Activated CD4-positive, alpha-beta T cell treated with anti-CD3 and anti-CD28 coated beads for 36 hours (primary cell): Measurements from ENCODE around the gene SUGP2. TPM values are rescaled to one million over a fixed set of nuclear protein-coding genes. Genes with fewer than 3 reads are reported as not detected.

ENCODE experiments used
- ATAC-seq: fragments of 200-7000 bp; cut with Tn5 transposase; one replicate; pipeline ENCODE4 v1.10.0; 2021; ENCODE audit warnings: mild to moderate bottlenecking, moderate library complexity
- CTCF ChIA-PET: fragments of 350-600 bp; sonication (Branson Sonifier 250); formaldehyde crosslinking; loops from one replicate; lab custom pipeline; 2021; ENCODE audit warnings: antibody characterized with exemption; lab: Charles Lee
- POLR2A ChIA-PET: fragments of 350-600 bp; sonication (Branson Sonifier 250); formaldehyde crosslinking; loops from one replicate; lab custom pipeline; 2021; ENCODE audit warnings: antibody characterized with exemption, inconsistent platforms; lab: Charles Lee
- DNase-seq: peaks from one replicate; pipeline ENCODE4 v3.0.0-alpha.2; 2020
- H3K27ac Mint-ChIP-seq: one replicate; pipeline ENCODE4 v1.8.0; 2021; ENCODE audit warnings: mixed read lengths
- H3K27me3 Mint-ChIP-seq: one replicate; pipeline ENCODE4 v1.8.0; 2021; ENCODE audit warnings: mixed read lengths
- H3K36me3 Mint-ChIP-seq: one replicate; pipeline ENCODE4 v1.8.0; 2021; ENCODE audit warnings: low read depth, mixed read lengths
- H3K4me1 Mint-ChIP-seq: one replicate; pipeline ENCODE4 v1.8.0; 2021; ENCODE audit warnings: mixed read lengths
- H3K4me3 Mint-ChIP-seq: one replicate; pipeline ENCODE4 v1.8.0; 2021; ENCODE audit warnings: mild to moderate bottlenecking, moderate library complexity, mixed read lengths
- H3K9me3 Mint-ChIP-seq: one replicate; pipeline ENCODE4 v1.8.0; 2021; ENCODE audit warnings: low read depth, mixed read lengths
- intact Hi-C, 2 experiments: fragments of 100-400 bp; cut with DNase I in 1 of 2; cut with micrococcal nuclease in 1 of 2; formaldehyde crosslinking; loops; one replicate each; pipeline versions ENCODE4 v1.14.2 to v1.15.1; 2022 to 2024; cut with DNase I, micrococcal nuclease
- total RNA-seq, 2 experiments: library from RNA; stranded (reverse); gene quantifications; one replicate each; pipeline ENCODE4 v1.2.3, GENCODE V29; 2021

Gene SUGP2
- total RNA-seq, 2 experiments from 2014 or later = 89.8 to 104 TPM

- no peaks in the 10 kb centered on the region for H3K9me3 Mint-ChIP-seq
- ATAC-seq = no peak
- CTCF ChIA-PET = no interaction called here
- no peaks in the 10 kb centered on the region for H3K4me1 Mint-ChIP-seq
- H3K4me3 Mint-ChIP-seq = no peak overlapping the region
- intact Hi-C loops = no loop called here
- POLR2A ChIA-PET = no interaction called here
- peaks cover 19% of the 10 kb centered on the region for H3K36me3 Mint-ChIP-seq
- no peak for DNase-seq
- peaks cover 5% of the 10 kb centered on the region for H3K27me3 Mint-ChIP-seq
- H3K27ac Mint-ChIP-seq = no peak overlapping the region
These were observed 44.0 kb downstream of the SUGP2 start for GRCh38 chr19:18989316-18989715.

- Mint-ChIP-seq H3K27me3 (peaks cover 7% of the 10 kb centered on the region), H3K36me3 (peaks cover 4% of the 10 kb centered on the region), H3K4me1 (no peaks in the 10 kb centered on the region), H3K4me3 (no peak overlapping the region), H3K9me3 (no peaks in the 10 kb centered on the region), H3K27ac (no peak overlapping the region)
- ChIA-PET CTCF (interaction anchor here (0.7 to 1.4 kb wide), 5 partner anchors 8 to 121 kb away, joined by 3 to 4 read pairs (median 4); partner anchors contain the start of gene COPE), POLR2A (interaction anchor here (1.0 to 1.3 kb wide), 2 partner anchors 67 to 68 kb away, joined by 3 to 5 read pairs; partner anchors contain the start of genes COPE and DDX49)
- ATAC-seq = no peak
- intact Hi-C loops = no loop called here
- no peak for DNase-seq
These were observed 45.9 kb downstream of the SUGP2 start for GRCh38 chr19:18987456-18987855.

- ChIA-PET POLR2A (no interaction called here), CTCF (interaction anchor here (0.7 kb wide), 1 partner anchor 597 kb away, joined by 3 read pairs; no protein-coding TSS in a partner anchor)
- ATAC-seq (no peak), DNase-seq (no peak)
- Mint-ChIP-seq H3K4me1 (no peaks in the 10 kb centered on the region), H3K4me3 (no peak overlapping the region), H3K9me3 (no peaks in the 10 kb centered on the region), H3K36me3 (no peaks in the 10 kb centered on the region), H3K27me3 (peaks cover 10% of the 10 kb centered on the region), H3K27ac (no peak overlapping the region)
- intact Hi-C loops = no loop called here
These were observed 48.1 kb downstream of the SUGP2 start for GRCh38 chr19:18985257-18985656.

GRCh38 chr19:18984251-18984650 lies 49.1 kb downstream of the SUGP2 start:
- H3K27ac Mint-ChIP-seq = no peak overlapping the region
- POLR2A ChIA-PET = no interaction called here
- no peaks in the 10 kb centered on the region for H3K4me1 Mint-ChIP-seq
- no peaks in the 10 kb centered on the region for H3K9me3 Mint-ChIP-seq
- DNase-seq (no peak), ATAC-seq (no peak)
- CTCF ChIA-PET = no interaction called here
- no peak overlapping the region for H3K4me3 Mint-ChIP-seq
- intact Hi-C loops = no loop called here
- peaks cover 10% of the 10 kb centered on the region for H3K27me3 Mint-ChIP-seq
- no peaks in the 10 kb centered on the region for H3K36me3 Mint-ChIP-seq

GRCh38 chr19:18982669-18983068 lies 50.6 kb downstream of the SUGP2 start:
- DNase-seq (no peak), ATAC-seq (no peak)
- POLR2A ChIA-PET = no interaction called here
- intact Hi-C loops = no loop called here
- CTCF ChIA-PET = interaction anchor here (0.7 kb wide), 1 partner anchor 1017 kb away, joined by 5 read pairs; no protein-coding TSS in a partner anchor
- H3K27ac Mint-ChIP-seq = no peak overlapping the region
- H3K27me3 Mint-ChIP-seq = peaks cover 14% of the 10 kb centered on the region
- H3K36me3 Mint-ChIP-seq = no peaks in the 10 kb centered on the region
- H3K4me3 Mint-ChIP-seq = no peak overlapping the region
- H3K9me3 Mint-ChIP-seq = no peaks in the 10 kb centered on the region
- H3K4me1 Mint-ChIP-seq = no peaks in the 10 kb centered on the region

GRCh38 chr19:18980432-18981020 lies 52.8 kb downstream of the SUGP2 start:
- no peak for DNase-seq
- CTCF ChIA-PET = no interaction called here
- POLR2A ChIA-PET = no interaction called here
- H3K4me3 Mint-ChIP-seq = no peak overlapping the region
- H3K27me3 Mint-ChIP-seq = peaks cover 12% of the 10 kb centered on the region
- no peak overlapping the region for H3K27ac Mint-ChIP-seq
- no peaks in the 10 kb centered on the region for H3K9me3 Mint-ChIP-seq
- H3K36me3 Mint-ChIP-seq = no peaks in the 10 kb centered on the region
- no peak for ATAC-seq
- intact Hi-C loops = no loop called here
- no peaks in the 10 kb centered on the region for H3K4me1 Mint-ChIP-seq

GRCh38 chr19:18978616-18979015 lies 54.7 kb downstream of the SUGP2 start:
- no peak for DNase-seq
- Mint-ChIP-seq H3K4me1 (no peaks in the 10 kb centered on the region), H3K27ac (no peak overlapping the region), H3K4me3 (no peak overlapping the region), H3K36me3 (no peaks in the 10 kb centered on the region), H3K27me3 (peaks cover 7% of the 10 kb centered on the region), H3K9me3 (no peaks in the 10 kb centered on the region)
- no peak for ATAC-seq
- intact Hi-C loops = no loop called here
- ChIA-PET CTCF (interaction anchor here (0.6 kb wide), 1 partner anchor 72 kb away, joined by 3 read pairs; no protein-coding TSS in a partner anchor), POLR2A (no interaction called here)

GRCh38 chr19:18975869-18976268 lies 57.4 kb downstream of the SUGP2 start:
- Mint-ChIP-seq H3K27me3 (peaks cover 5% of the 10 kb centered on the region), H3K9me3 (no peaks in the 10 kb centered on the region), H3K36me3 (no peaks in the 10 kb centered on the region), H3K27ac (no peak overlapping the region), H3K4me3 (no peak overlapping the region), H3K4me1 (no peaks in the 10 kb centered on the region)
- POLR2A ChIA-PET = no interaction called here
- CTCF ChIA-PET = no interaction called here
- intact Hi-C loops = no loop called here
- DNase-seq (no peak), ATAC-seq (no peak)

- POLR2A ChIA-PET = no interaction called here
- H3K27ac Mint-ChIP-seq = no peak overlapping the region
- peaks cover 5% of the 10 kb centered on the region for H3K27me3 Mint-ChIP-seq
- no peak for DNase-seq
- no peaks in the 10 kb centered on the region for H3K4me1 Mint-ChIP-seq
- CTCF ChIA-PET = no interaction called here
- H3K36me3 Mint-ChIP-seq = no peaks in the 10 kb centered on the region
- ATAC-seq = no peak
- no peaks in the 10 kb centered on the region for H3K9me3 Mint-ChIP-seq
- intact Hi-C loops = no loop called here
- no peak overlapping the region for H3K4me3 Mint-ChIP-seq
These were observed 58.3 kb downstream of the SUGP2 start for GRCh38 chr19:18975011-18975410.

GRCh38 chr19:18972851-18973250 lies 60.5 kb downstream of the SUGP2 start:
- H3K4me1 Mint-ChIP-seq = peaks cover 5% of the 10 kb centered on the region
- H3K27ac Mint-ChIP-seq = no peak overlapping the region
- no peaks in the 10 kb centered on the region for H3K36me3 Mint-ChIP-seq
- peaks cover 4% of the 10 kb centered on the region for H3K27me3 Mint-ChIP-seq
- intact Hi-C loops = no loop called here
- ChIA-PET CTCF (interaction anchor here (1.1 kb wide), 1 partner anchor 15 kb away, joined by 4 read pairs; no protein-coding TSS in a partner anchor), POLR2A (no interaction called here)
- DNase-seq = no peak
- ATAC-seq = no peak
- H3K4me3 Mint-ChIP-seq = no peak overlapping the region
- no peaks in the 10 kb centered on the region for H3K9me3 Mint-ChIP-seq

- intact Hi-C loops = no loop called here
- no peaks in the 10 kb centered on the region for H3K36me3 Mint-ChIP-seq
- no peak for ATAC-seq
- ChIA-PET CTCF (interaction anchor here (1.1 kb wide), 1 partner anchor 15 kb away, joined by 4 read pairs; no protein-coding TSS in a partner anchor), POLR2A (no interaction called here)
- peaks cover 4% of the 10 kb centered on the region for H3K27me3 Mint-ChIP-seq
- no peak overlapping the region for H3K4me3 Mint-ChIP-seq
- no peak for DNase-seq
- H3K27ac Mint-ChIP-seq = no peak overlapping the region
- H3K4me1 Mint-ChIP-seq = peaks cover 5% of the 10 kb centered on the region
- no peaks in the 10 kb centered on the region for H3K9me3 Mint-ChIP-seq
These were observed 61.0 kb downstream of the SUGP2 start for GRCh38 chr19:18972301-18972811.
